Measurements from ENCODE around the gene SCGB2B2. TPM values are rescaled to one million over a fixed set of nuclear protein-coding genes. Genes with fewer than 3 reads are reported as not detected.
A peak's percentile ranks its signal among the peaks of the same experiment; 100 is the strongest.

Gene SCGB2B2
- total RNA-seq, 1 experiment from 2014 or later, result 1.00 TPM

GRCh38 chr19:34644991-34645461 lies 31.9 kb downstream of the SCGB2B2 start:
- TF ChIP-seq CTCF (IDR thresholded peaks at IDR 0.05; ENCODE audit: insufficient read depth in 1 of 2, low read depth in 1 of 2, low read length in 1 of 2, severe bottlenecking in 1 of 2, unreplicated experiment in 1 of 2), result no peak
- Mint-ChIP-seq H3K27me3 (ENCODE audit: insufficient read depth, unreplicated experiment) (peaks cover 8% of the 10 kb centered on the region), H3K36me3 (ENCODE audit: insufficient read depth, unreplicated experiment) (peaks cover 5% of the 10 kb centered on the region), H3K4me1 (ENCODE audit: low read depth, unreplicated experiment) (no peaks in the 10 kb centered on the region), H3K9me3 (ENCODE audit: unreplicated experiment) (no peaks in the 10 kb centered on the region), H3K27ac (ENCODE audit: unreplicated experiment) (no peak overlapping the region), H3K4me3 (ENCODE audit: unreplicated experiment) (no peak overlapping the region)
- ChIA-PET CTCF (no interaction called here), POLR2A (no interaction called here)
- no peaks in the 10 kb centered on the region for H3K4me1 ChIP-seq
- H3K9me3 ChIP-seq, result no peaks in the 10 kb centered on the region
- no peak for DNase-seq
- intact Hi-C loops (cut with micrococcal nuclease; ENCODE audit: unreplicated experiment), result no loop called here
- no peaks in the 10 kb centered on the region for H3K27me3 ChIP-seq (replicated peaks; ENCODE audit: control insufficient read depth, insufficient read depth, low read length)
- no TSS peak for BruUV-seq (replicated peaks)
- no peak overlapping the region for H3K4me3 ChIP-seq (ENCODE audit: low read depth, low read length)
- no peaks in the 10 kb centered on the region for H3K36me3 ChIP-seq (ENCODE audit: control insufficient read depth, insufficient read depth, low read length)

GRCh38 chr19:34642241-34642640 lies 34.7 kb downstream of the SCGB2B2 start:
- no peak for TF ChIP-seq CTCF (IDR thresholded peaks at IDR 0.05; ENCODE audit: insufficient read depth in 1 of 2, low read depth in 1 of 2, low read length in 1 of 2, severe bottlenecking in 1 of 2, unreplicated experiment in 1 of 2)

DNA sequence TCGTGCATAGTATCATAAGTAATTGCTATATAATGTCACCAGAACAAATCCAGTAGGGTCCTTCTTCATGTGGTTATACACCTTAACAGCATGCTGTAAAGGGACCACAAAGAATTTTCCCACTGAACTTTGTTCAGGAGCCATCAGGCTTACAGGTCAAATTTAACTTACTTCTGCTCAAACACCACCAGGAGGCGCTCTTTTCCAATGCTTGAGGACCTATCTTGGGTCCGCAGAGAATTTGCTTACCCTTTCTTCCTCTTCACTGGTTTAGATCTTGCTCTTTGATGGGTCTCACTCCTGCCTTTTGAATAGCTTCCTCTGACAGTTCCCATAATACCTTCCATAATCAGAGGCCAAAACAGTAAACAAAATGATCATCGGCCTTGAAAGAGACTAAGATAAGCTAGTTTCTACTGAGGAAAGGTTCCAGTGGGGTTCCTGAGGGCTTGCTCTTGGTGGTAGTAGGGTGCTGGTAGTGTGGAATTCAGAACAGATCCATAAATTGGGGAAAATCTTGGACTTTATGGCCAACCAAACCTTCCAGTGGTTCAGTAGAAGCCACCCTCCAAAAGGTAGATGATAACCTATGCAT lies 37.4 kb downstream of the SCGB2B2 start:
- Mint-ChIP-seq H3K27ac (ENCODE audit: unreplicated experiment) (no peak overlapping the region), H3K27me3 (ENCODE audit: insufficient read depth, unreplicated experiment) (peaks cover 4% of the 10 kb centered on the region), H3K4me1 (ENCODE audit: low read depth, unreplicated experiment) (no peaks in the 10 kb centered on the region), H3K36me3 (ENCODE audit: insufficient read depth, unreplicated experiment) (no peaks in the 10 kb centered on the region), H3K4me3 (ENCODE audit: unreplicated experiment) (no peak overlapping the region), H3K9me3 (ENCODE audit: unreplicated experiment) (no peaks in the 10 kb centered on the region)
- DNase-seq, result peak in 1 of 2 experiments; percentile 54
- ChIA-PET CTCF (interaction anchor here (1.0 kb wide), 1 partner anchor 38 kb away, joined by 3 read pairs; the partner anchor contains the start of genes SCGB2B2 and ZNF302), POLR2A (no interaction called here)
- TF ChIP-seq CTCF (IDR thresholded peaks at IDR 0.05; ENCODE audit: insufficient read depth in 1 of 2, low read depth in 1 of 2, low read length in 1 of 2, severe bottlenecking in 1 of 2, unreplicated experiment in 1 of 2), result peak; percentile 59 to 63
- Histone ChIP-seq H3K27me3 (replicated peaks; ENCODE audit: control insufficient read depth, insufficient read depth, low read length) (no peaks in the 10 kb centered on the region), H3K4me3 (ENCODE audit: low read depth, low read length) (no peak overlapping the region), H3K4me1 (no peaks in the 10 kb centered on the region), H3K36me3 (ENCODE audit: control insufficient read depth, insufficient read depth, low read length) (no peaks in the 10 kb centered on the region), H3K9me3 (no peaks in the 10 kb centered on the region)
- intact Hi-C loops (cut with micrococcal nuclease; ENCODE audit: unreplicated experiment), result loop anchor here (1.0 kb wide), 1 partner anchor 73 kb away; no protein-coding TSS in a partner anchor
- BruUV-seq (replicated peaks), result no TSS peak

More at GRCh38 chr19:34642241-34642640, 34.7 kb downstream of the SCGB2B2 start:
- no peaks in the 10 kb centered on the region for H3K9me3 Mint-ChIP-seq (ENCODE audit: unreplicated experiment)
- intact Hi-C loops (cut with micrococcal nuclease; ENCODE audit: unreplicated experiment), result no loop called here
- ChIA-PET CTCF (interaction anchor here (0.6 kb wide), 1 partner anchor 31 kb away, joined by 3 read pairs; no protein-coding TSS in a partner anchor), POLR2A (no interaction called here)
- no peaks in the 10 kb centered on the region for H3K36me3 Mint-ChIP-seq (ENCODE audit: insufficient read depth, unreplicated experiment)
- H3K27ac Mint-ChIP-seq (ENCODE audit: unreplicated experiment), result no peak overlapping the region
- H3K36me3 ChIP-seq (ENCODE audit: control insufficient read depth, insufficient read depth, low read length), result no peaks in the 10 kb centered on the region
- no peak overlapping the region for H3K4me3 ChIP-seq (ENCODE audit: low read depth, low read length)
- no TSS peak for BruUV-seq (replicated peaks)
- H3K9me3 ChIP-seq, result no peaks in the 10 kb centered on the region
- DNase-seq, result no peak
- no peaks in the 10 kb centered on the region for H3K4me1 ChIP-seq
- no peaks in the 10 kb centered on the region for H3K4me1 Mint-ChIP-seq (ENCODE audit: low read depth, unreplicated experiment)
- peaks cover 6% of the 10 kb centered on the region for H3K27me3 Mint-ChIP-seq (ENCODE audit: insufficient read depth, unreplicated experiment)
- H3K27me3 ChIP-seq (replicated peaks; ENCODE audit: control insufficient read depth, insufficient read depth, low read length), result no peaks in the 10 kb centered on the region
- no peak overlapping the region for H3K4me3 Mint-ChIP-seq (ENCODE audit: unreplicated experiment)
